Neural cell (in vitro differentiated cells): ENCODE results near the gene SLC6A1. TPM values are rescaled to one million over a fixed set of nuclear protein-coding genes. Genes with fewer than 3 reads are reported as not detected.

Experiments used
- H2AFZ ChIP-seq: fragments of 200-600, 300-800 bp; sonication (generic), shearing (Covaris generic); 2 replicates; pipeline ENCODE4 v1.6.0; 2014; ENCODE audit warnings: low read depth, mild to moderate bottlenecking, antibody characterized with exemption, low read length, moderate library complexity
- H3F3A ChIP-seq: fragments of 200-600 bp; shearing (Covaris generic); 2 replicates; pipeline ENCODE4 v1.6.1; 2016; ENCODE audit warnings: mild to moderate bottlenecking, moderate library complexity, mixed read lengths, antibody characterized with exemption, low read length; ENCODE audit not compliant: insufficient read depth, poor library complexity, severe bottlenecking
- H3K27ac ChIP-seq: fragments of 200-600, 300-800 bp; sonication (generic), shearing (Covaris generic); 2 replicates; pipeline ENCODE4 v1.5.1; 2014; ENCODE audit warnings: mild to moderate bottlenecking, low read length, moderate library complexity
- H3K27me3 ChIP-seq: fragments of 300-800, 200-600 bp; sonication (generic), shearing (Covaris generic); 2 replicates; pipeline ENCODE4 v1.6.0; 2014; ENCODE audit warnings: mild to moderate bottlenecking, low read depth, low read length, moderate library complexity; ENCODE audit not compliant: insufficient read depth
- H3K36me3 ChIP-seq: fragments of 300-800, 200-600 bp; sonication (generic), shearing (Covaris generic); 2 replicates; pipeline ENCODE4 v1.5.1; 2014; ENCODE audit warnings: mild to moderate bottlenecking, antibody characterized with exemption, low read length, moderate library complexity; ENCODE audit not compliant: insufficient read depth
- H3K4me2 ChIP-seq: fragments of 300-800, 200-600 bp; sonication (generic), shearing (Covaris generic); 2 replicates; pipeline ENCODE4 v1.6.0; 2014; ENCODE audit warnings: mild to moderate bottlenecking, low read length
- H3K4me3 ChIP-seq: fragments of 300-800, 200-600 bp; sonication (generic), shearing (Covaris generic); 2 replicates; pipeline ENCODE4 v1.5.1; 2014; ENCODE audit warnings: mild to moderate bottlenecking, low read length, moderate library complexity
- H3K79me2 ChIP-seq: fragments of 200-600 bp; shearing (Covaris generic); replicated peaks from 2 replicates; pipeline ENCODE4 v1.6.0; 2014; ENCODE audit warnings: mild to moderate bottlenecking, low read length, moderate library complexity; ENCODE audit not compliant: insufficient read depth
- H3K9ac ChIP-seq: fragments of 300-800, 200-600 bp; sonication (generic), shearing (Covaris generic); 2 replicates; pipeline ENCODE4 v1.6.1; 2016; ENCODE audit warnings: mild to moderate bottlenecking, low read length, mixed read lengths
- H3K9me2 ChIP-seq: fragments of 200-600 bp; shearing (Covaris generic); 2 replicates; pipeline ENCODE4 v1.6.1; 2016; ENCODE audit warnings: mild to moderate bottlenecking, low read length, mixed read lengths; ENCODE audit not compliant: insufficient read depth
- H3K9me3 ChIP-seq: fragments of 200-600, 300-800 bp; sonication (generic), shearing (Covaris generic); 2 replicates; pipeline ENCODE4 v1.6.1; 2016; ENCODE audit warnings: mild to moderate bottlenecking, mixed run types, low read length, moderate library complexity, mixed read lengths
- H4K20me1 ChIP-seq: fragments of 200-600 bp; shearing (Covaris generic); 2 replicates; pipeline ENCODE4 v1.6.1; 2016; ENCODE audit warnings: mild to moderate bottlenecking, mixed run types; ENCODE audit not compliant: insufficient read depth
- EP300 ChIP-seq: fragments of 450-650 bp; conservative IDR thresholded peaks from 2 replicates; pipeline ENCODE4 v1.6.1; 2014; ENCODE audit warnings: antibody characterized with exemption, mild to moderate bottlenecking, moderate library complexity; ENCODE audit not compliant: poor library complexity, severe bottlenecking
- EZH2 ChIP-seq: fragments of 200-600, 300-800 bp; shearing (Covaris generic), sonication (generic); IDR thresholded peaks from 2 replicates; pipeline ENCODE4 v1.6.1; 2014; ENCODE audit warnings: antibody characterized with exemption, low read length, borderline replicate concordance, mild to moderate bottlenecking; ENCODE audit not compliant: insufficient read depth, poor library complexity, severe bottlenecking
- MXI1 ChIP-seq: fragments of 450-650 bp; conservative IDR thresholded peaks from 2 replicates; pipeline ENCODE4 v1.6.1; 2014; ENCODE audit warnings: antibody characterized with exemption, mild to moderate bottlenecking; ENCODE audit not compliant: poor library complexity, severe bottlenecking
- POLR2AphosphoS5 ChIP-seq: IDR thresholded peaks from 2 replicates; pipeline ENCODE4 v1.6.1; 2012
- RAD21 ChIP-seq: fragments of 450-650 bp; conservative IDR thresholded peaks from 2 replicates; pipeline ENCODE4 v1.6.1; 2014; ENCODE audit warnings: antibody characterized with exemption, mild to moderate bottlenecking, moderate library complexity
- SMC3 ChIP-seq: fragments of 450-650 bp; conservative IDR thresholded peaks from 2 replicates; pipeline ENCODE4 v1.6.1; 2014; ENCODE audit warnings: antibody characterized with exemption, mild to moderate bottlenecking, moderate library complexity; ENCODE audit not compliant: poor library complexity
- TAF1 ChIP-seq: IDR thresholded peaks from 2 replicates; pipeline ENCODE4 v1.6.1; 2012; ENCODE audit warnings: low read depth
- polyA plus RNA-seq: library from polyadenylated mRNA; depleted of rRNA; stranded (reverse); fragments of >200 nt; gene quantifications from 2 replicates; pipeline ENCODE4 v1.2.3, GENCODE V29; 2014
- TF ChIP-seq, protein P1 (sequence below): IDR thresholded peaks from 2 replicates; pipeline ENCODE4 v1.6.1; 2012; ENCODE audit warnings: borderline replicate concordance
- TF ChIP-seq, protein P2 (sequence below): fragments of 450-650 bp; IDR thresholded peaks from 2 replicates; pipeline ENCODE4 v1.5.1; 2014; ENCODE audit warnings: antibody characterized with exemption, mild to moderate bottlenecking, moderate library complexity; ENCODE audit not compliant: poor library complexity, severe bottlenecking

Gene SLC6A1
- polyA plus RNA-seq, 1 donor from 2014 or later: 43.2 TPM

DNA sequence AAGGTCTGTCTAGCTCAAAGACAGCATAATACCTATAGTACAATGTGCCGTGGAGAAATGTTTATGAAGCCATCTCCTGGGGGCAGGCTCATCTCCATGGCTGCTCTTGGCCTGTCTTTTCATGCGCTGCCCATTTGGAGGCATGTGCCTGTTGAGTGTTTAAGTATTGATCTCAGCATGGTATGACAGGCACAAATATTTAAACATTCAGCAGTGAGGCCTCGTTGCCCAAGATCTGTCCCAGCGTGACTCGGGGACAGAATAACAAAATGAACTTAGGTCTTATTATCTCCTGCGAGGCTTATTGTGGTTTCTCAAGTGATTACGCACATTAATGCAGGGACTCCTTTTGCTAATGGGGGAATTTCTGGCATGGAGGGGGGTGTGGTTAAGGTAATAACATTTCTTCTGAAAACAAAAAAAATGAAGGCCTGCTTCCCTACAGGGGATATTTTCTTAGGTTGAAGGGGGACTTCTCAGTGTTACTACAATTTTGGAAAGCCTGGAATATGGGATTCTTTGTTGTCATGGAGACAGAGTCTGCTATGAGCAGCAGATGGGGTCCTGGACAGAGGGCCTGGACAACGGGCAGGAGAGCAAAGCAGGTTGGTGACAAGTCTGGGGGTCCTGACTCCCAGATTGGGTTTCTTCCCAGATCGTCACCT, 4.4 kb upstream of the SLC6A1 start:
- TF ChIP-seq RAD21 (no peak), EP300 (no peak), SMC3 (no peak), POLR2AphosphoS5 (no peak), TAF1 (no peak), MXI1 (no peak), EZH2 (no peak)
- TF ChIP-seq, protein P1, sequence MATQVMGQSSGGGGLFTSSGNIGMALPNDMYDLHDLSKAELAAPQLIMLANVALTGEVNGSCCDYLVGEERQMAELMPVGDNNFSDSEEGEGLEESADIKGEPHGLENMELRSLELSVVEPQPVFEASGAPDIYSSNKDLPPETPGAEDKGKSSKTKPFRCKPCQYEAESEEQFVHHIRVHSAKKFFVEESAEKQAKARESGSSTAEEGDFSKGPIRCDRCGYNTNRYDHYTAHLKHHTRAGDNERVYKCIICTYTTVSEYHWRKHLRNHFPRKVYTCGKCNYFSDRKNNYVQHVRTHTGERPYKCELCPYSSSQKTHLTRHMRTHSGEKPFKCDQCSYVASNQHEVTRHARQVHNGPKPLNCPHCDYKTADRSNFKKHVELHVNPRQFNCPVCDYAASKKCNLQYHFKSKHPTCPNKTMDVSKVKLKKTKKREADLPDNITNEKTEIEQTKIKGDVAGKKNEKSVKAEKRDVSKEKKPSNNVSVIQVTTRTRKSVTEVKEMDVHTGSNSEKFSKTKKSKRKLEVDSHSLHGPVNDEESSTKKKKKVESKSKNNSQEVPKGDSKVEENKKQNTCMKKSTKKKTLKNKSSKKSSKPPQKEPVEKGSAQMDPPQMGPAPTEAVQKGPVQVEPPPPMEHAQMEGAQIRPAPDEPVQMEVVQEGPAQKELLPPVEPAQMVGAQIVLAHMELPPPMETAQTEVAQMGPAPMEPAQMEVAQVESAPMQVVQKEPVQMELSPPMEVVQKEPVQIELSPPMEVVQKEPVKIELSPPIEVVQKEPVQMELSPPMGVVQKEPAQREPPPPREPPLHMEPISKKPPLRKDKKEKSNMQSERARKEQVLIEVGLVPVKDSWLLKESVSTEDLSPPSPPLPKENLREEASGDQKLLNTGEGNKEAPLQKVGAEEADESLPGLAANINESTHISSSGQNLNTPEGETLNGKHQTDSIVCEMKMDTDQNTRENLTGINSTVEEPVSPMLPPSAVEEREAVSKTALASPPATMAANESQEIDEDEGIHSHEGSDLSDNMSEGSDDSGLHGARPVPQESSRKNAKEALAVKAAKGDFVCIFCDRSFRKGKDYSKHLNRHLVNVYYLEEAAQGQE: no peak
- TF ChIP-seq, protein P2, sequence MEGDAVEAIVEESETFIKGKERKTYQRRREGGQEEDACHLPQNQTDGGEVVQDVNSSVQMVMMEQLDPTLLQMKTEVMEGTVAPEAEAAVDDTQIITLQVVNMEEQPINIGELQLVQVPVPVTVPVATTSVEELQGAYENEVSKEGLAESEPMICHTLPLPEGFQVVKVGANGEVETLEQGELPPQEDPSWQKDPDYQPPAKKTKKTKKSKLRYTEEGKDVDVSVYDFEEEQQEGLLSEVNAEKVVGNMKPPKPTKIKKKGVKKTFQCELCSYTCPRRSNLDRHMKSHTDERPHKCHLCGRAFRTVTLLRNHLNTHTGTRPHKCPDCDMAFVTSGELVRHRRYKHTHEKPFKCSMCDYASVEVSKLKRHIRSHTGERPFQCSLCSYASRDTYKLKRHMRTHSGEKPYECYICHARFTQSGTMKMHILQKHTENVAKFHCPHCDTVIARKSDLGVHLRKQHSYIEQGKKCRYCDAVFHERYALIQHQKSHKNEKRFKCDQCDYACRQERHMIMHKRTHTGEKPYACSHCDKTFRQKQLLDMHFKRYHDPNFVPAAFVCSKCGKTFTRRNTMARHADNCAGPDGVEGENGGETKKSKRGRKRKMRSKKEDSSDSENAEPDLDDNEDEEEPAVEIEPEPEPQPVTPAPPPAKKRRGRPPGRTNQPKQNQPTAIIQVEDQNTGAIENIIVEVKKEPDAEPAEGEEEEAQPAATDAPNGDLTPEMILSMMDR: no peak
- no peak overlapping the region for H3K27ac ChIP-seq
- no peaks in the 10 kb centered on the region for H3K9me3 ChIP-seq
- no peaks in the 10 kb centered on the region for H4K20me1 ChIP-seq
- H3K79me2 ChIP-seq: no peaks in the 10 kb centered on the region
- no peaks in the 10 kb centered on the region for H3K36me3 ChIP-seq
- no peak overlapping the region for H2AFZ ChIP-seq
- H3K4me3 ChIP-seq: no peak overlapping the region
- H3F3A ChIP-seq: no peaks in the 10 kb centered on the region
- H3K27me3 ChIP-seq: no peaks in the 10 kb centered on the region
- H3K9me2 ChIP-seq: no peaks in the 10 kb centered on the region
- no peak overlapping the region for H3K4me2 ChIP-seq
- no peak overlapping the region for H3K9ac ChIP-seq

DNA sequence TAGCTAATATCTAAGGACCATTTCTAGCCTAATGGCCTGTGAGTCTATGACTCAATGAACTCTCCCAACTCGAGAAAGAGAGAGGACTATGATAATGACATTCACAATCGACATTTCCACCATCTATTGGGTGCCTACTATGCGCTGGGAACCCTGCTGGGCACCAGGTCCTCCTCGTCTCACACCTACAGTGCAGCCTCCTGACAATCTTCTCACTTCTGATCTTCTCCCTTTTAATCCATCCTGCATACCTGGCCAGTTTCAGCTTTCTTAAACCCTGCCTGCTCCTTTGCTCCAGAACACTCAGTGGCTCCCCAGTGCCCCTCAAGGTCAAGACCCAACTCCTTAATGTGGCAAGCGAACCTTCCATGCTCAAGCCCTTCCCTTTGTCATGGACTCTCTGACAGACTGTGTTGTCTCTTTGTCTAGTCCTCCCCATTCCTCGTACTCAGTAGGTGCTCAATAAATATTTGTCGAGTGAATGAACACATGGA, 3.5 kb upstream of the SLC6A1 start:
- Histone ChIP-seq H3K9me2 (no peaks in the 10 kb centered on the region), H3K9me3 (no peaks in the 10 kb centered on the region), H3K4me3 (no peak overlapping the region), H3K9ac (no peak overlapping the region), H3F3A (no peaks in the 10 kb centered on the region), H3K4me2 (no peak overlapping the region), H3K27ac (no peak overlapping the region), H3K79me2 (peaks cover 7% of the 10 kb centered on the region), H4K20me1 (no peaks in the 10 kb centered on the region), H3K36me3 (no peaks in the 10 kb centered on the region), H2AFZ (no peak overlapping the region), H3K27me3 (peaks cover 7% of the 10 kb centered on the region)
- TF ChIP-seq EZH2 (no peak), MXI1 (no peak), EP300 (no peak), TAF1 (no peak), SMC3 (no peak), POLR2AphosphoS5 (no peak), RAD21 (no peak)
- TF ChIP-seq, protein P2: no peak
- TF ChIP-seq, protein P1: no peak
